Neural cell (in vitro differentiated cells): ENCODE results near the gene CRTAC1.

ENCODE experiments used
- EP300 ChIP-seq: fragments of 450-650 bp; conservative IDR thresholded peaks from 2 replicates; pipeline ENCODE4 v1.6.1; 2014; ENCODE audit warnings: antibody characterized with exemption, mild to moderate bottlenecking, moderate library complexity; ENCODE audit not compliant: poor library complexity, severe bottlenecking
- EZH2 ChIP-seq: fragments of 200-600, 300-800 bp; shearing (Covaris generic), sonication (generic); IDR thresholded peaks from 2 replicates; pipeline ENCODE4 v1.6.1; 2014; ENCODE audit warnings: antibody characterized with exemption, low read length, borderline replicate concordance, mild to moderate bottlenecking; ENCODE audit not compliant: insufficient read depth, poor library complexity, severe bottlenecking
- MXI1 ChIP-seq: fragments of 450-650 bp; conservative IDR thresholded peaks from 2 replicates; pipeline ENCODE4 v1.6.1; 2014; ENCODE audit warnings: antibody characterized with exemption, mild to moderate bottlenecking; ENCODE audit not compliant: poor library complexity, severe bottlenecking
- POLR2AphosphoS5 ChIP-seq: IDR thresholded peaks from 2 replicates; pipeline ENCODE4 v1.6.1; 2012
- RAD21 ChIP-seq: fragments of 450-650 bp; conservative IDR thresholded peaks from 2 replicates; pipeline ENCODE4 v1.6.1; 2014; ENCODE audit warnings: antibody characterized with exemption, mild to moderate bottlenecking, moderate library complexity
- SMC3 ChIP-seq: fragments of 450-650 bp; conservative IDR thresholded peaks from 2 replicates; pipeline ENCODE4 v1.6.1; 2014; ENCODE audit warnings: antibody characterized with exemption, mild to moderate bottlenecking, moderate library complexity; ENCODE audit not compliant: poor library complexity
- TAF1 ChIP-seq: IDR thresholded peaks from 2 replicates; pipeline ENCODE4 v1.6.1; 2012; ENCODE audit warnings: low read depth
- TF ChIP-seq, protein P1 (sequence below): fragments of 450-650 bp; IDR thresholded peaks from 2 replicates; pipeline ENCODE4 v1.5.1; 2014; ENCODE audit warnings: antibody characterized with exemption, mild to moderate bottlenecking, moderate library complexity; ENCODE audit not compliant: poor library complexity, severe bottlenecking

- TF ChIP-seq, protein P1, sequence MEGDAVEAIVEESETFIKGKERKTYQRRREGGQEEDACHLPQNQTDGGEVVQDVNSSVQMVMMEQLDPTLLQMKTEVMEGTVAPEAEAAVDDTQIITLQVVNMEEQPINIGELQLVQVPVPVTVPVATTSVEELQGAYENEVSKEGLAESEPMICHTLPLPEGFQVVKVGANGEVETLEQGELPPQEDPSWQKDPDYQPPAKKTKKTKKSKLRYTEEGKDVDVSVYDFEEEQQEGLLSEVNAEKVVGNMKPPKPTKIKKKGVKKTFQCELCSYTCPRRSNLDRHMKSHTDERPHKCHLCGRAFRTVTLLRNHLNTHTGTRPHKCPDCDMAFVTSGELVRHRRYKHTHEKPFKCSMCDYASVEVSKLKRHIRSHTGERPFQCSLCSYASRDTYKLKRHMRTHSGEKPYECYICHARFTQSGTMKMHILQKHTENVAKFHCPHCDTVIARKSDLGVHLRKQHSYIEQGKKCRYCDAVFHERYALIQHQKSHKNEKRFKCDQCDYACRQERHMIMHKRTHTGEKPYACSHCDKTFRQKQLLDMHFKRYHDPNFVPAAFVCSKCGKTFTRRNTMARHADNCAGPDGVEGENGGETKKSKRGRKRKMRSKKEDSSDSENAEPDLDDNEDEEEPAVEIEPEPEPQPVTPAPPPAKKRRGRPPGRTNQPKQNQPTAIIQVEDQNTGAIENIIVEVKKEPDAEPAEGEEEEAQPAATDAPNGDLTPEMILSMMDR, result peak; percentile 11
- TF ChIP-seq POLR2AphosphoS5, result peak; percentile 38
- no peak for TF ChIP-seq EP300
- TF ChIP-seq MXI1, result no peak
- TF ChIP-seq EZH2, result no peak
- no peak for TF ChIP-seq RAD21
- TF ChIP-seq TAF1, result no peak
- no peak for TF ChIP-seq SMC3
Measured at GRCh38 chr10:97849103-97849686, 181.2 kb downstream of the CRTAC1 start.
